NCI-H446 (cell line): ENCODE measurements around the gene LMBRD2.
"Not testable (repeated sequence)": the region's sequence is repeated elsewhere in the genome, so short reads cannot be mapped to it uniquely, and the experiment has no call there.

ENCODE experiments used
- DNase-seq, 2 experiments: peaks; one replicate each; lab custom pipeline; 2025; lab: John Stamatoyannopoulos, UW

The LMBRD2 gene

DNA sequence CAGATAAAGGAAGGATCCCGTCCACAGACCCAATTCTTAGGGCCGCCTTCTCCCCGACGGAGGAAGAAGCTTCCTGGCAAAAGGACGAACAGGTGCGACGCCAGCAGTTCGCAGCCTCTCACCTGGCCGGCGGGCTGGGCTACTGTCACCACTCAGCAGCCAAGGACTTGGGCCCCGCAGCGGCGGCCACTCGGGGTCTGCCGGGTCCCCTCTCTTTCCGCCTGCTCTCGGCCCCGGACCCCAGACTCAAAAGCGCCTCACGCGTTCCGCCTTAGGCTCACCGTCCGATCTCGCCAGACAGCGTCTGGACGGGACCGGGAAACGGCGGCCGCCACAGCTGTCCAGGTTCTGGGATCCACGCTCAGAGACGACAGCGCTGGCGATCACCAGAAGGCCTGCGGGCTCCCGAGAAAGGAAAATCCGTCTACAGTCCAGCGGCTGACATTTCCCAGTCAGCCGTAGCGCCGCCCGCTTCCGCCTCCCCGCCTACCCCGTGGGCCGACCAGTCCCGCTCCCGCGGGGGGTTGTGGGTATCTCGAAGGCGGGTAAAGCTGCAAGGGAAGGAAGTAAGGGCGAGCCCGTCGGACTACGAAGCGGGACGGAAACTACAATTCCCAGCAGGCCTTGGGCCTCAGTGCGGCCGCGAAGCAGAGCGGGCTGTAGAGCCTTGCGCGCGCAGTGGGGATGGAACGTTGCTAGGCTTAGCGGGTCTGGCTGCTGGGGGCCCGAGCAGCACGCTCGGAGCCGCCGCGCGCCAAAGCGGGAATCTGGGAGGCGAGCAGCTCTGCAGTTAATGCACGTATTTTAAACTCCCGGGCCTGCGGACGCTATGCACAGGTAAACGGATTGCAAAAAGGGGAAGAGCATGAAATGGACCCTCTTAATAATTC lies at the start of gene LMBRD2, which contains the start of gene SKP2:
LMBRD2 (minus strand) TSS at position 454 of the 890 bp plus-strand sequence. CDS start 8,538 bp downstream, outside the sequence.
SKP2 (plus strand) TSS at position 678 of the 890 bp plus-strand sequence; CDS start at position 830, 152 bp downstream.
- DNase-seq = peak; percentile 99 to 100

DNA sequence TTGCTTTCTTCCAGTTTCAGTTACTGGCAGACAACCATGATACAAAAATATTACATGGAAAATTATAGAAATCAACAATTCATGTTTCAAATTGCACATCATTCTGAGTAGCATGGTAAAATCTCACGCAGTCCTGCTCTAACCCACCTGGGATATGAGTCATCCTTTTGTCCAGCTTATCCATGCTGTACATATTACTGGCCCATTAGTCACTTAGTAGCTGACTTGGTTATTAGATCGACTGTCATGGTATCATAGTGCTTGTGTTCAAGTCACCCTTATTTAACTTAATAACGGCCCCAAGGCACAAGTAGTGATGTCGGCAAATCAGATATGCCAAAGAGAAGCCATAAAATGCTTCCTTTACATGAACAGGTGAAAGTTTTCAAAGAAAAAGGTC lies 48.8 kb upstream of the LMBRD2 start:
- no peak for DNase-seq

DNA sequence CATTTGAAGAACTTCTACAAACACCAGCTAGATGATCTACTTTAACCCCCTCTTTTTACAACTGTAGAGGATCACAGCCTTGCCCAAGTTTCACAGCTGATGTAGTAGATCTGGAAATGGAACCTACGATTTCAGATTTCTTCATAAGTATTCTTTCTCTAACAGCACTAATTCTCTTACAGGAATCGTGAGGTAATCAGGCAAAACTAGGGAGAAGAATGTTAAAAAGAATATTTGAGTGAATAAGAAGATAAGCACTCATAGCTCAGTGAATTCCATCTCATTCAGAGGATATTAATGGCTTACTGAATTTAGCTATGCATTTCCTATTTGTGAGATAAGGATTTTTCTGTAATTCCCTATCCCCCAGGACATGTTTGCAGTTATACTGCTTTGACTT lies 47.9 kb upstream of the LMBRD2 start:
- DNase-seq = no peak

DNA sequence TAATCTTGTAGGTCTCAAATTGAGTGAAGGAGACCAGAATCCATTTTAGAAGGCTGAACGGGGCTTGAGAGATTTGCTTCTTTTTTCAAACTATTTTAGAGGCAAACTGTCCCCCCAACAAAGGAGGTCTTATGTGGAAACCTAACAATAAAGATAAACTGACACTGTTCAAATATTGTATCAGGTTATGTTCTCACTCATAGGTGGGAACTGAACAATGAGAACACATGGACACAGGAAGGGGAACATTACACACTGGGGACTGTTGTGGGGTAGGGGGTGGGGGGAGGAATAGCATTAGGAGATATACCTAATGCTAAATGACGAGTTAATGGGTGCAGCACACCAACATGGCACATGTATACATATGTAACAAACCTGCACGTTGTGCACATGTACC lies 47.1 kb upstream of the LMBRD2 start:
- DNase-seq = not testable (repeated sequence)

DNA sequence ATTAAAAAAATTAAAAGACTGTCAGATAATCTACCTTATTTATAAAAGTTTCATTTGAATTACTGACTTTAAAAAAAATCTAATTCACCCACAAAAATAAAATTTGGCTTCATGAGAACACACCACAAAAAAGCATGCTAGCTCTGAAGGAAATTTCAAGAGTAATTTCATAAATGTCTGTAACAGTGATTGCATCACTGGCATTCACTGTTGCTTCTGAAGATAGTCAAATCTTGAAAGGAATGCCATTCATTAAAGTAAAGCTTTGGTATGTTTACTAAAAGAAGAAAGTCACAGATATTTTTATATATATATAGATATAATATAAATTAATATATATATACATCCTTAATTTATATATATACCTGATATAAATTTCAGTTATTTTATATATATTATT lies 46.6 kb upstream of the LMBRD2 start:
- DNase-seq = no peak

DNA sequence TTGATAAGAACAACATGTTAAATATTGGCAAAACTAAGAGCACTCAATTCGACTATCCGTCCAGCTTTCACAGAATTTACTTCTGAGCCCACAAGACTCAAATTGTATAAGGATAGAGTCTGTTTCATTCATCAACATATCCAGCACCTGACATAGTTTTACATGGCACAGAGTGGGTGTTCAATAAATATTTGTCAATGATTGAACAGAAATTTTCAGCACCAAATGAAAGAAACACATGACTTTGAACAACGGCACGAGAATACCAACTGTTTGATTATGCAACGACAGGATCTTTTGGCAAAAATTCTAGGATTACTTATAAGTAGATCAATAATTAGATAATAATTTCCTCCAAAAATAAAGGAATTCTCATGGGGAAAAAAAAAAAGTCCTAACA lies 42.1 kb upstream of the LMBRD2 start:
- DNase-seq = no peak

DNA sequence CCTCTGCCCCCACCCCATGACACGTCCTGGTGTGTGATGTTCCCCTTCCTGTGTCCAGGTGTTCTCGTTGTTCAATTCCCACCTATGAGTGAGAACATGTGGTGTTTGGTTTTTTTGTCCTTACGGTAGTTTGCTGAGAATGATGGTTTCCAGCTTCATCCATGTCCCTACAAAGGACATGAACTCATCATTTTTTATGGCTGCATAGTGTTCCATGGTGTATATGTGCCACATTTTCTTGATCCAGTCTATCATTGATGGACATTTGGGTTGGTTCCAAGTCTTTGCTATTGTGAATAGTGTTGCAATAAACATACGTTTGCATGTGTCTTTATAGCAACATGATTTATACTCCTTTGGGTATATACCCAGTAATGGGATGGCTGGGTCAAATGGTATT lies 32.7 kb upstream of the LMBRD2 start:
- not testable (repeated sequence) for DNase-seq

DNA sequence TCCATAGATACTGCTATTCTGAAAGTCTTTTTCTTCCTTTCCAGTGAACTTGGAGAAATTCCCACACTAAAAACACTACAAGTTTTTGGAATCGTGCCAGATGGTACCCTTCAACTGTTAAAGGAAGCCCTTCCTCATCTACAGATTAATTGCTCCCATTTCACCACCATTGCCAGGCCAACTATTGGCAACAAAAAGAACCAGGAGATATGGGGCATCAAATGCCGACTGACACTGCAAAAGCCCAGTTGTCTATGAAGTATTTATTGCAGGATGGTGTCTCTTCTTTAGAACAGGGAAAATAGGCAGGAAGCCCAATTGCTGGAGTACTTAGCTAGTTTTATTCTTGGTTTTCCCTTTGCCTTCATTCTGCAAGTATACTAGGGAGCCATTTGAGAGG lies 30.1 kb upstream of the LMBRD2 start:
- DNase-seq = peak in 1 of 2 experiments; percentile 22

DNA sequence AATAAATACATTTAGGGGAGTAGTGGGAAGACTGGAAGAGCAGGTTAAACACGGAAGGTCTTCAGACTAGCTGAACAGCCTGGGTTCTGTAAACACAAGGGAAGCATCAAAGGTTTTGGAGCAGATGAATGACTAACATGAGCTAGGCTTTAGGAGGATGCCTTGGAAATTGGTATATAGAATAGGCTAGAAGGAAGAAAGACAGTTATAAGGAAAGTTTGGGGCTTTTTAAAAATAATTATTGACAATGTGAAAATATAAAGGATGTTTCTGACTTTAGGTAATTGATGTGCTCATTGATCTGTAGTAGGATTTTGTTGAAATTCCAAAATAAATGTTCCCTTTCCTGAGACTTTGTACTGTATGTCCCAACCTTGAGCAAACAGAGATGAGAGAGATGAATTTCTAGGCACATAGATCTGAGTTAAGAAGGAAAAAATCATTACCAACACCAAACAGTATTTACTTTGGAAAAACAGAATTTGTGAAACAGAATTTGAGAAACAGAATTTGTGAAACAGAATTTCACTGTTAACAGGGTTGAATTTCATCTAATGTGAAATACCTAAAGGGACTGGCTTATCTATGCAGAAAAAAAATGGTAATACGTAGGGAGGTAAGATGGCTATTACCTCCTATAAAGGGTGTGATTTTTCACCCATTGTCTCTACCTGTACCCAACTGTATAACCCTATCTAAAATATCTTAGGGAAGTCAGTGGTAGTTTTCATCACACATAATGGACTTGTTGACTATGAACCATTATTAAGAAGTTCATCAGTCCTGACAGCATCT lies 29.1 kb upstream of the LMBRD2 start:
- DNase-seq = no peak

DNA sequence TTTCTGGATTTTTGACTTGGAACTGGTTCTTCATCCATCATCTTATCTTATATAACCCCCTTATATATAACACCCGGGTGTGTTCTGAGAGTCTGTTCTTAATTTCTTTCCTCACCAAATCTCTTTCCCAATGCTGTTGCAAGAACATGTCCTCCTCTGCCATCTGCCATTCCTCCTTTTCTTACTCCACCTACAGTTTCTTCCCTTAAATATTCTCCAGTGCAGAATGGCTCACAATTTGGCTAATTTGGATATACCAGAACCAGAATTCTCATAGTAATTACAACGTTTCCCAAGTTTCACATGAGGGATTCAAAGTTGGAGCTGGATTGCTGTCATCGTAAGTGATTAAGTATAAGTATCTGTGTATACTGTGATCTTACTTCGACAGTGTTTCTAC lies 28.3 kb upstream of the LMBRD2 start:
- no peak for DNase-seq

DNA sequence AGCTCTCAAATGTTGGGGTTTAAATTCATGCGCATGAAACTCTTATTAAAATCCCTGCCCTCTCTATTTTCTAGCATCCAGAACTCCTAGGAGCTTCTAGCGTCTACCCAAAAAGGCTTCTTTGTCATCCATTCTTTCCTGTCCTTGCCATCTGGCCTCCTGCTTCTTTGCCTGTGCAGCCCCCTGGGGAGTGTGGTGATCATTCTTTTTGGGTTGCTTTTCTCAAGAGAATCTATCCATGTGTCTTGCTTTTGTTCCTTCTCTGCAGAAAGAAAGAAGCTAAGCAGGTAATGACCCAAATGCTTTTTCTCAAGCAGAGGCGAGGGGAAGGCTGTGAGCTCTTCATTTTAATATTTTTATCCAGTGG lies 26.8 kb upstream of the LMBRD2 start:
- no peak for DNase-seq

DNA sequence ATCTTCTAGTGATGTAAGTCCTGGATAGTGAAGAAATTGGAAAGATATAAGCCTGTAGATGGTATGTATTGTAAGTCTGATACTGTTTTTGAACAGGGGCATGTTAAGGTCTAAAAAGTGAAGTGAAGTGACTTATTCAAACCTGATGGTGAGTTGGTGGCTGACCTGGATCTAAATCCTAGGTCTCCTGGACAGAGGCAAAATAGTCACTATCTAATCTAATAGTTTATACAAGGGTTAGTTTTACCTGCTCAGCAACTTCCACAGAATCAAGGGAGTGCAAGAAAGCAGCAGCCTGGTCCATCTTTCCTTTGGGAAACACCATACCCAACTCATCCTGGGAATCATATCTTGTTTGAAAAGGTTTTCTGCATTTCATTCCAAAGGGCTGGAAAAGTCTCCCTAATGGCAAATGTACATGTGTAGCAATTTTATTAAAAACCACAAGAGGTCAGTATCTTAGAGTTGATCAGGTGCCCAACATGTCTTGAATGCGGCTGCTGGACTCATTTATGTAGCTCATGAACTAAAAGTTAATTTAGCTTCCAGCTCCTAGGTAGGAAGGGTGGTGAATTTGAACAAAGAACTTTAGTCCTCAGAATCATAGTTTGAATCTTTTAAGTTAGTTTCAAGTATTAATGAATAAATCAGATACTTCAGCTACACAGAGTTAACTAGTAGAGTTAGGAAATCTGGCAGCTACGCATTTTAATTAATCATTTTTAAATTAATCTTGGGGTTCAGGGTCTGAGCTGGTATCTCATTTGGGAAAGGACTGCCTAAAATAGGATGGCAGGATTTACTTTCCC lies 26.2 kb upstream of the LMBRD2 start:
- peak; percentile 12 to 65 for DNase-seq

DNA sequence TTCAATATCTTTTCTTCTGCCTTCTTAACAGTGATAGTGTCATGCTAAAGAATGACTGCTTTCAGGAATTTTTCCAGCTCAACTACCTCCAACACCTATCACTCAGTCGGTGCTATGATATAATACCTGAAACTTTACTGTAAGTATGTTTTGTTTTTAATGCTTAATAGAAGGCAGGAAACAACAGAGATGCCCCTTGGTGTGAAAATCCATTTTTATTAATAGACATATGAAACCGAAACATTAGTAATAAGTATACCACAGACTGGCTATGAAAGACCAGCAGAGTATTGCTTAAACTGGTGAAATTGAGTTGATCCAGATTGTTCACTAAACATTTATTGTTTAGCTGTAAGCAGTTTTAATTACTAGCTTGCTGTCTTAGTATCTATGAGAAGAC lies 25.5 kb upstream of the LMBRD2 start:
- no peak for DNase-seq

DNA sequence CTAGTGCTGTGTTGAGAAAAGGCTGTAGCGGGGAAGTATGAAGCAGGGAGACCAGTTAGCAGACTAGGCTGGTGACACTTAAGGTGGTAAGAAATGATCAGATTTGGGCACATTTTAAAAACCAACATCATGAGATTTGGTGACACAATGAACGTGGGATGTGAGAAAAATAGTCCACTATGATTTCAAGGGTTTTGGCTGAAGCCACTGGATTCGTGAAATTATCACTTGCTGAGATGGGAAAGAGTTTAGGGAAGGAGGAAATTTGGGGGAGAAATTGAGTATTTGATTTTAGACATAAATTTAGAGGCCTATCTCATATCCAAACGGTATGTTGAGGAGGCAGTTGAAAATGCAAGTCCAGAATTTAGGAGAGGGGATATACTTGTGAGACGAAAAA lies 23.4 kb upstream of the LMBRD2 start:
- no peak for DNase-seq

DNA sequence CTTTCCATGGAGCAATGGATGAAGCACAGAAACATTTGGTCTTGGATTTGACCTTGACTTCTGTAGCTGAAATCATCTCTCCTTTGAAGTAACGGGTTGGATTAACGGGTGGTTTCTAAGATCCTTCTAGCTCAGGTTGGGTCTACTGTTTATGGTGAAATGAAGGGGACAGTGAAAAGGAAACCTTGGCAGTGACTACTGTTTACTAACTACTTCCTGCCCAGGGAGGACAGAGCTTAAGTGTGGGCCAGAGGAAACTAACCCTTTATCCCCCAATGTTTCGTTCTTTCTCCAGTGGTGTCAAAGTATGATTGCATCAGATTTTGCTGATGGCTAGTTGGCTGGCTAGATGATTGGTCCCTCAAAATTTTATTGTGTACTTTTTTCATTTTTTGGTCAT lies 22.4 kb upstream of the LMBRD2 start:
- no peak for DNase-seq

DNA sequence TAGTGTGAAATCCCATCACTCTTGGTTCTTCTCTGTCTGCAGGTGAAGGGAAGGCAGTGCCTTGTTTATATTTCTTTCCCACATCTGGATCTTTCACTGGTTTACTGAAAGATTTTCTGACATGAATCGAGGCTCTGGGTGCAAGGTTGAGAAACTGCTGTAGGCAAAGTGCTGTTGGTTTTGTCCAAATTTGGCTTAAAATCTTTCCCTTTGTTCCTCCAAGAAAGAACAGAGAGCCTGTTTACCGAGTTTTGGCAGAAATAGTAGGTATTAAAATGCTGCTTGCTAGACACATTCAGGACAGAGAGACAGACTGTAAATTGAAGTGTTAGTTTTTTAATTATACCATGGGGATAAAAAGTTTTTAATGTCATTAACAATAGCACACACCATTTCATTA lies 21.7 kb upstream of the LMBRD2 start:
- DNase-seq = no peak

DNA sequence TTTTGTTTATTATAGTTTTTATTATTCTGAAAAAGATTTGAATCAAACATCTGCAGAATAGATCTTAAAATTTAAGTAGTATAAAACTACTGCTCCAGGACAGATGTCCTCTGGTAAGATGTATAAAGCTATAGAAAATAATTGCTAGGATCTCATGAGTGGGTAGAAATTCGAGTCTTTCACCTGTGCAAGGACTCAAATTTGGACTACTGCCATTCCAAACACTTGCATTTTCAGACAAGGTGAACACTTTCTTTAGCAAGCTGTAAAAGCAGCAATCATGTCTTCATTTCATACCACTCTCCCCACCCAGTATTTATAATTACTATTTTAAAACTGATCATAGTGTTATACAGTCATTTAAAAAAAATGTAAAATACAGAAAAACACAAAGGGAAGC lies 20.9 kb upstream of the LMBRD2 start:
- no peak for DNase-seq

DNA sequence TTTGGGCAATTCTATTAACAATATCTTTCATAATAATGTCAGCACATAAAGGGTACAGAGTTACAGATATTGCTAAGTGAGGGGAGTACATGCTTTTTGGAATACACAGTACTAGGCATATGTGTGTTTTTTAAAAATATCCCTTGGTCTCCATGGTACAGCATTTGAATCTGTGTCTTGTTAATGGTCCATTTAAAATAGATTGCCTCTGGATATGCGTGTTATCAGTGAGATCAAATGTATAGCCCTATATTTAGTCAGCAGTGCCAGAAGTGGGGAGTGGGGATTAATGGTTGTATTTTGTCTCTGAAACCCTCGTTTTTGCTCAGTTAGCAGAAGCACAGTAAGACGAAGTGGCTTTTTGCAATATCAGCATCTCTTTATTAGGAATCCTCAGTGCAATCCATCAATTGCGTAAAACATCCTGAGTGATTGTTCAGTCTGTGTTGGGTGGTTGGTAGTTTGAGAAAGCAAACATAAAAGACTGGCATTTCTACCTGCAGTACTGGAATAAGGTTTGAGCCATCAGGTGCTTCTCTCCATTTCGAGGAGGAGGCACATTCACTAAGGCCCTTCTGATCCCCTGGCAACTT lies 19.2 kb upstream of the LMBRD2 start:
- no peak for DNase-seq

DNA sequence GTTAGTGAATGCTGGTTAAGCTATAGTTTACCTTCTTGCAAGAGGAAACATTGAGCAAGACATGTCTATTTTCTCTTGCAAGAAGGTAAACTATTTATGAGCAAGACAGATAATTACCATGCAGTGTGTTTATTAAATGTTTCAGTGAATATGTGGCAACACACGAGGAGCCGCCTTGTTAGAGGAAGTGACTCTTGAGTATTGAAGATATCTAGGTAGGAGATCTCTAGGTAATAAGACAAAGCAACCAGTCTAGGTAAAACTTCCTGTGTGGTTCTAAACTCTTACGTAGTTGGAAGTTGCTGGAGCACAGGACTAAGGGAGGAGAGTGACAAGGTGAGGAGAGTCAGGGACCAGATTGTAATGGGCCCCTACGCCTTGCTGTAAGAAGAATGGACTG lies 17.1 kb upstream of the LMBRD2 start:
- no peak for DNase-seq

DNA sequence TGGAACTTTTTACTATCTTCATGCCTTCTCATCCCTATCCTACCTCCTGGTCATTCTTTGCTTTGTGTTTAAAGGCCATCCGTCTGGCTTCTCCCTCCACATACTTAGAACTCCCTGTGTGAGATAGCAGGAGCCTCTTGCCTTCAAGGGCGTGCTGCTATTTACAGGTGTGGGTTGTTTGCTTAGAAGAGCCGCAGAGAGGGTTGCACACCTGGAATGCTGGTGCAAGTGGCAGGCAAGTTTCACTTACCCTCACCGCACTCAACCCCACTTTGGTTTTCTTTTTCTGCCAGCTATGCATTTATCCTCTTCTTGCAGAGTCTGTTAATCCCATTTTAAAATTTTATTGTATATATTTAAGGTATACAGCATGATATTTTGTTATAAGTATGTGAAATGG lies 12.8 kb upstream of the LMBRD2 start:
- DNase-seq = no peak

DNA sequence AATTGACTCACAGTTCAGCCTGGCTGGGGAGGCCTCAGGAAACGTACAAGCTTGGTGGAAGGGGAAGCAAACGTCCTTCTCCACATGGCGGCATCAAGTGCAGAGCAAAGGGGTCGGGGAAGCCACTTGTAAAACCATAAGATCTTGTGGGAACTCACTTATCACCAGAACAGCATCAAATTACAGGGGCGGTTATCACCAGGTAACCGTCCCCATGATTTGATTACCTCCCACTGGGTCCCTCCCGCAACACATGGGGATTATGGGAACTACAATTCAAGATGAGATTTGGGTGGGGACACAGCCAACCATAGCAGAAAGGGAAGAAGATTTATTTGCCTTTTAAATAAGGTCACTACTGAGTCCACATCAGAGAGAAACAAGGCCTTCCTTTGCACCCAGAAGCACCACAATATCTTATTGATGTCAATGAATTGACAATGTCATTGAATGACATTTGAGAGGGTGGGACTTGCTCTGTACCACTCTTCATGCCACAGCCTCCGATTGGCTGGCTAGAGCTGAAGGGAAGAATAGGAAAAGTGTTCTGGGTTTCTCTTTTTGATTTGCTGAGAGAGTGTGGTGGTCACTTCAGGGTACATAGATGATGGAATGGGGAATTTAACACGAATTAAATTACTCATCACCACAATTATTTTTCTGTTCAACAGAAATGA lies 11.3 kb upstream of the LMBRD2 start:
- no peak for DNase-seq
